Erythroblast (primary cell): Measurements from ENCODE around the gene LRPPRC.

Experiments
- GATA1 ChIP-seq: IDR thresholded peaks from 2 replicates; pipeline ENCODE4 v1.6.1; 2011; ENCODE audit warnings: low read depth, mild to moderate bottlenecking, control low read depth, low read length, moderate library complexity
- POLR2A ChIP-seq: IDR thresholded peaks from 2 replicates; pipeline ENCODE4 v1.6.1; 2011; ENCODE audit warnings: mild to moderate bottlenecking, low read length

DNA sequence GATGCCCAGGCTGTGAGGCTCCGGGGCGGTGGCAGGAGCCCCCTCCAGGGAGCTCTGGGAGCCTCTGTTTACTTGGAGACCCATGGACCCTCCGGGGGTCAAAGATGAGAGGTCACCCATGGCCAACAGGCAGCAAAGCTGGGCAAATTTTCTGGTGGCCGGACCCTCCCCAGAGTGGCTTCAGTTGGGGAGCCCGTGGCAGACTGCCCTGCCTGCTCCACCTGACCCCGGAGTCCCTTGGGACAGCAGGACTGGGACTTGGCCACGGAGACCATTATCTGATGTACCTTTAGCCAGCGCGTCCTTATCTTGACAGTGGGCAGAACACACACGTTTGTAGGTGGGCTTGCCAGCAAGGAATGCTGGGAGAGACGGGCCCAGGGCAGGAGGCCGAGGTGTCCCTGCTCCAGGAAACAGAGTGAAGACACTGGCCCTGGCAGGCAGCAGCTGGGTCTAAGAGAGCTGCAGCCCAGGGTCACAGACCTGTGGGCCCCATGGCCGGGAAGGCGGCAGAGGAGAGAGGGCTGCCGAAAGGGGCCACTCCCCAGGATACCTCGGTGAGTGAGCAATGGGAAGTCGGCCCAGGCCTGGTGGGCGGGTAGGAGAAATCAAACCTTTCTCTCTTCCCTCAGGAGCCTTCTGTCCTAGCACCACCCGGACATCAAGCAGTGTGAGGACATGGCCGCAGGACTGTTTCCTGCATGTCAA, 157.1 kb downstream of the LRPPRC start, which contains the start of the genes ABCG5 and ABCG8:
- TF ChIP-seq POLR2A: no peak
- TF ChIP-seq GATA1: no peak
